Natural killer cell (primary cell): ENCODE results near the gene P2RY2. TPM values are rescaled to one million over a fixed set of nuclear protein-coding genes. Genes with fewer than 3 reads are reported as not detected.

Experiments used
- ATAC-seq, 3 donors: fragments of 150-1000 bp in 2 of 3; fragments of 200-7000 bp in 1 of 3; cut with Tn5 transposase; 1 replicate in 1 of 3; 2 replicates in 2 of 3; pipeline ENCODE4 v1.10.0; 2021; ENCODE audit warnings: mild to moderate bottlenecking in 2 of 3, moderate library complexity in 2 of 3
- DNase-seq, 2 donors: peaks; one replicate each; pipeline versions ENCODE4 v3.0.0 to v3.0.0-alpha.2; 2013 to 2021; ENCODE audit warnings: mixed read lengths in 1 of 2
- H3K27ac ChIP-seq: one replicate; pipeline ENCODE4 v1.5.1; 2013; ENCODE audit warnings: mild to moderate bottlenecking, low read length
- H3K27me3 ChIP-seq: one replicate; pipeline ENCODE4 v1.6.1; 2013; ENCODE audit warnings: low read length; ENCODE audit not compliant: control insufficient read depth, insufficient read depth
- H3K36me3 ChIP-seq: one replicate; pipeline ENCODE4 v1.6.1; 2013; ENCODE audit warnings: low read length; ENCODE audit not compliant: control insufficient read depth, insufficient read depth
- H3K4me1 ChIP-seq: one replicate; pipeline ENCODE4 v1.6.1; 2013; ENCODE audit warnings: low read length; ENCODE audit not compliant: control insufficient read depth, insufficient read depth
- H3K4me3 ChIP-seq: one replicate; pipeline ENCODE4 v1.5.1; 2013; ENCODE audit warnings: low read length
- H3K9me3 ChIP-seq: one replicate; pipeline ENCODE4 v1.6.1; 2013; ENCODE audit warnings: low read length; ENCODE audit not compliant: control insufficient read depth, insufficient read depth
- H3K27ac Mint-ChIP-seq, 2 donors: one replicate each; pipeline ENCODE4 v1.8.0; 2022; ENCODE audit warnings: mild to moderate bottlenecking in 2 of 2, mixed read lengths in 2 of 2, moderate library complexity in 1 of 2
- H3K27me3 Mint-ChIP-seq, 2 donors: one replicate each; pipeline ENCODE4 v1.8.0; 2022; ENCODE audit warnings: low read depth in 2 of 2, mixed read lengths in 2 of 2
- H3K36me3 Mint-ChIP-seq: one replicate; pipeline ENCODE4 v1.8.0; 2022; ENCODE audit warnings: mixed read lengths
- H3K4me1 Mint-ChIP-seq, 2 donors: one replicate each; pipeline ENCODE4 v1.8.0; 2022; ENCODE audit warnings: mixed read lengths in 2 of 2
- H3K4me3 Mint-ChIP-seq: one replicate; pipeline ENCODE4 v1.8.0; 2022; ENCODE audit warnings: mild to moderate bottlenecking, moderate library complexity, mixed read lengths
- H3K9me3 Mint-ChIP-seq, 2 donors: one replicate each; pipeline ENCODE4 v1.8.0; 2022; ENCODE audit warnings: mixed read lengths in 2 of 2
- CTCF ChIP-seq: fragments of 200-600 bp; IDR thresholded peaks from one replicate; pipeline ENCODE4 v1.8.0; 2022; ENCODE audit warnings: antibody characterized with exemption
- WGBS: methylation state at CpG from one replicate; pipeline ENCODE4 v1.1.7; 2013; ENCODE audit warnings: missing lambda C conversion rate; ENCODE audit not compliant: insufficient coverage; 5-methylcytosine and 5-hydroxymethylcytosine counted together
- intact Hi-C: fragments of 100-400 bp; cut with micrococcal nuclease; formaldehyde crosslinking; loops from one replicate; pipeline ENCODE4 v1.14.2; 2022
- total RNA-seq, 4 donors: library from RNA; stranded (reverse); fragments of 120-200 nt in 1 of 4; gene quantifications; one replicate each; pipeline versions ENCODE4 v1.2.3 to v1.2.4, GENCODE V29; 2013 to 2022

P2RY2 gene
- total RNA-seq, 3 donors from 2014 or later (not counting 1 experiment from before 2014, with no cell fraction given) = 0.27 to 1.0 (median 0.90) TPM

DNA sequence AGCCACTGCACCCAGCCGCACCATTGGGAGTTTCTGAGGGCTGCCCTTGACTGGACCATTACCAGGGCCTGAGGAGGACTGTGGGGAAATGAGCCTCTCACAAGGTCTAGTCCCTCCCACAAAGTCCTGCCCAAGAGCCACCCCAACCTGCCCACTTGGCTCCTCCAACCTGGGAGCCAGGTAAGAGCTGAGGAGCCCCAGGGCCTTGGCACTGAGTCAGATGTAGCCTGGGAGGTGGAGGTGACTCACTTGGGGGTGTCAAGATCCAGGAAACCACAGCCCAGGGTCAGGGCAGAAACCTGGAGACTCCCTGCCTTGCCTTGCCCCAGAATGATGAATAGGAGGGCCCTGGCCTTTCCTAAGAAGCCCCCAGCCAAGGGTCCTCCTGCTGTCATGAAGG lies 25.8 kb upstream of the P2RY2 start:
- ATAC-seq (no peak), DNase-seq (no peak)
- no peak overlapping the region for H3K27ac Mint-ChIP-seq
- intact Hi-C loops = no loop called here
- WGBS = 89% methylated on average over 1 of the region's 1 CpG
- H3K9me3 Mint-ChIP-seq = no peaks in the 10 kb centered on the region
- H3K27me3 Mint-ChIP-seq = peaks cover 0 to 2% of the 10 kb centered on the region in 2 donors
- no peak overlapping the region for H3K4me3 Mint-ChIP-seq
- H3K36me3 Mint-ChIP-seq = no peaks in the 10 kb centered on the region
- H3K4me3 ChIP-seq = no peak overlapping the region
- H3K4me1 Mint-ChIP-seq = no peaks in the 10 kb centered on the region
- H3K27ac ChIP-seq = no peak overlapping the region
- no peaks in the 10 kb centered on the region for H3K36me3 ChIP-seq
- no peaks in the 10 kb centered on the region for H3K9me3 ChIP-seq
- TF ChIP-seq CTCF = no peak
- no peaks in the 10 kb centered on the region for H3K27me3 ChIP-seq
- H3K4me1 ChIP-seq = peaks cover 28% of the 10 kb centered on the region

GRCh38 chr11:73193251-73194033 lies 24.6 kb upstream of the P2RY2 start:
- H3K4me3 ChIP-seq = no peak overlapping the region
- no peak for ATAC-seq
- no peak for TF ChIP-seq CTCF
- no peak overlapping the region for H3K27ac Mint-ChIP-seq
- H3K9me3 ChIP-seq = no peaks in the 10 kb centered on the region
- no peaks in the 10 kb centered on the region for H3K27me3 ChIP-seq
- 79% methylated on average over 13 of the region's 13 CpGs for WGBS
- no peak overlapping the region for H3K27ac ChIP-seq
- no peak overlapping the region for H3K4me3 Mint-ChIP-seq
- peaks cover 25% of the 10 kb centered on the region for H3K4me1 ChIP-seq
- H3K4me1 Mint-ChIP-seq = no peaks in the 10 kb centered on the region
- peaks cover 0 to 2% of the 10 kb centered on the region in 2 donors for H3K27me3 Mint-ChIP-seq
- H3K9me3 Mint-ChIP-seq = no peaks in the 10 kb centered on the region
- H3K36me3 Mint-ChIP-seq = no peaks in the 10 kb centered on the region
- no peaks in the 10 kb centered on the region for H3K36me3 ChIP-seq
- intact Hi-C loops = no loop called here
- no peak for DNase-seq

- intact Hi-C loops = no loop called here
- Mint-ChIP-seq H3K4me3 (no peak overlapping the region), H3K27me3 (peaks cover 0 to 2% of the 10 kb centered on the region in 2 donors), H3K9me3 (no peaks in the 10 kb centered on the region), H3K27ac (no peak overlapping the region), H3K36me3 (no peaks in the 10 kb centered on the region), H3K4me1 (no peaks in the 10 kb centered on the region)
- Histone ChIP-seq H3K9me3 (no peaks in the 10 kb centered on the region), H3K4me1 (peaks cover 19% of the 10 kb centered on the region), H3K4me3 (no peak overlapping the region), H3K36me3 (no peaks in the 10 kb centered on the region), H3K27me3 (no peaks in the 10 kb centered on the region), H3K27ac (no peak overlapping the region)
- DNase-seq (no peak), ATAC-seq (no peak)
- 87% methylated on average over 3 of the region's 3 CpGs for WGBS
- no peak for TF ChIP-seq CTCF
Measured at GRCh38 chr11:73194034-73194507, 24.0 kb upstream of the P2RY2 start.
